IMR-90 (cell line): ENCODE data around the gene KLHDC1. TPM values are rescaled to one million over a fixed set of nuclear protein-coding genes. Genes with fewer than 3 reads are reported as not detected.

Experiments used
- ATAC-seq: fragments of 200-7000 bp; cut with Tn5 transposase; 2 replicates; pipeline ENCODE4 v1.9.1; 2020; ENCODE audit warnings: low read depth, mild to moderate bottlenecking, moderate library complexity
- BruUV-seq: library from RNA; stranded (reverse); fragments of 400-500 nt; replicated peaks from 2 replicates; lab custom pipeline; 2021; lab: Mats Ljungman, UMichigan
- CTCF ChIA-PET: fragments of 300-600 bp; formaldehyde crosslinking; extraction: SDS; loops from one replicate; lab custom pipeline; 2021; ENCODE audit warnings: antibody characterized with exemption; lab: Yijun Ruan, JAX
- POLR2A ChIA-PET: fragments of 300-600 bp; sonication (Branson Sonifier 250); formaldehyde crosslinking; loops from one replicate; lab custom pipeline; 2022; ENCODE audit warnings: antibody characterized with exemption; ENCODE audit not compliant: unreplicated experiment; lab: Charles Lee
- DNase-seq: peaks from one replicate; pipeline ENCODE4 v3.0.0; 2013
- H2AFZ ChIP-seq: replicated peaks from 2 replicates; pipeline ENCODE3; 2013; ENCODE audit warnings: low read length, mild to moderate bottlenecking; ENCODE audit not compliant: poor library complexity
- H2AK5ac ChIP-seq: 2 replicates; pipeline ENCODE4 v1.6.1; 2013; ENCODE audit warnings: low read depth, low read length, inconsistent platforms
- H2AK9ac ChIP-seq: replicated peaks from 2 replicates; pipeline ENCODE3; 2013; ENCODE audit warnings: mild to moderate bottlenecking, low read depth, low read length, moderate library complexity; ENCODE audit not compliant: poor library complexity
- H2BK120ac ChIP-seq: 2 replicates; pipeline ENCODE4 v1.6.1; 2013; ENCODE audit warnings: low read depth, low read length, inconsistent platforms
- H2BK15ac ChIP-seq: 3 replicates; pipeline ENCODE4 v1.6.1; 2013; ENCODE audit warnings: low read depth, low read length, inconsistent platforms
- H2BK20ac ChIP-seq: 2 replicates; pipeline ENCODE4 v1.6.1; 2013; ENCODE audit warnings: low read depth, mild to moderate bottlenecking, inconsistent platforms, low read length, moderate library complexity
- H2BK5ac ChIP-seq: 2 replicates; pipeline ENCODE4 v1.6.1; 2013; ENCODE audit warnings: mild to moderate bottlenecking, low read depth, low read length, inconsistent platforms; ENCODE audit not compliant: poor library complexity, severe bottlenecking
- H3K14ac ChIP-seq: replicated peaks from 2 replicates; pipeline ENCODE4 v1.6.1; 2013; ENCODE audit warnings: low read depth, low read length, inconsistent platforms
- H3K18ac ChIP-seq: 2 replicates; pipeline ENCODE4 v1.6.1; 2013; ENCODE audit warnings: low read depth, low read length, control low read depth
- H3K23ac ChIP-seq: 2 replicates; pipeline ENCODE4 v1.6.1; 2013; ENCODE audit warnings: low read depth, low read length, inconsistent platforms
- H3K27ac ChIP-seq: 2 replicates; pipeline ENCODE4 v1.5.1; 2013; ENCODE audit warnings: mild to moderate bottlenecking, control low read depth, low read length; ENCODE audit not compliant: insufficient read depth
- H3K27me3 ChIP-seq: 2 replicates; pipeline ENCODE4 v1.6.1; 2013; ENCODE audit warnings: low read length; ENCODE audit not compliant: control insufficient read depth, insufficient read depth
- H3K36me3 ChIP-seq: 2 replicates; pipeline ENCODE4 v1.6.1; 2013; ENCODE audit warnings: low read length, mixed read lengths; ENCODE audit not compliant: control insufficient read depth, insufficient read depth
- H3K4ac ChIP-seq: 2 replicates; pipeline ENCODE4 v1.6.1; 2013; ENCODE audit warnings: low read depth, low read length, inconsistent platforms
- H3K4me1 ChIP-seq: 2 replicates; pipeline ENCODE4 v1.6.1; 2013; ENCODE audit warnings: low read length, mixed read lengths; ENCODE audit not compliant: control insufficient read depth, insufficient read depth
- H3K4me2 ChIP-seq: 2 replicates; pipeline ENCODE4 v1.6.1; 2013; ENCODE audit warnings: low read depth, mild to moderate bottlenecking, control low read depth, low read length, moderate library complexity
- H3K4me3 ChIP-seq: 2 replicates; pipeline ENCODE4 v1.5.1; 2013; ENCODE audit warnings: low read depth, mild to moderate bottlenecking, control low read depth, low read length, moderate library complexity; ENCODE audit not compliant: insufficient read depth
- H3K56ac ChIP-seq: 2 replicates; pipeline ENCODE4 v1.6.1; 2013; ENCODE audit warnings: low read length, inconsistent platforms; ENCODE audit not compliant: insufficient read depth; ENCODE audit errors: extremely low read depth
- H3K79me1 ChIP-seq, 2 experiments: 2 replicates each; pipeline ENCODE4 v1.6.1; 2013; ENCODE audit warnings: low read length in 2 of 2, inconsistent platforms in 1 of 2, low read depth in 1 of 2
- H3K9ac ChIP-seq: 2 replicates; pipeline ENCODE4 v1.6.1; 2013; ENCODE audit warnings: low read depth, low read length, control low read depth
- H3K9me1 ChIP-seq: 2 replicates; pipeline ENCODE4 v1.6.1; 2013; ENCODE audit warnings: low read length, inconsistent platforms; ENCODE audit not compliant: insufficient read depth
- H3K9me3 ChIP-seq: 2 replicates; pipeline ENCODE4 v1.6.1; 2013; ENCODE audit warnings: low read length; ENCODE audit not compliant: control insufficient read depth, insufficient read depth
- H4K20me1 ChIP-seq: 2 replicates; pipeline ENCODE4 v1.6.1; 2013; ENCODE audit warnings: low read length, inconsistent platforms; ENCODE audit not compliant: insufficient read depth
- H4K5ac ChIP-seq: 2 replicates; pipeline ENCODE4 v1.6.1; 2013; ENCODE audit warnings: mild to moderate bottlenecking, low read depth, low read length, control low read depth
- H4K8ac ChIP-seq, 2 experiments: 2 replicates each; pipeline ENCODE4 v1.6.1; 2013; ENCODE audit warnings: low read depth in 2 of 2, low read length in 2 of 2, control low read depth in 1 of 2, inconsistent platforms in 1 of 2
- H4K91ac ChIP-seq: 2 replicates; pipeline ENCODE4 v1.6.1; 2013; ENCODE audit warnings: low read depth, low read length, inconsistent platforms; ENCODE audit not compliant: insufficient read depth
- CEBPB ChIP-seq: IDR thresholded peaks from 2 replicates; pipeline ENCODE4 v1.6.1; 2012; ENCODE audit warnings: low read depth, low read length, improper control_type of control experiment
- ELK1 ChIP-seq: fragments of 150-350 bp; IDR thresholded peaks from 2 replicates; pipeline ENCODE4 v1.6.1; 2016; ENCODE audit warnings: low read depth, mild to moderate bottlenecking, low read length, moderate library complexity, borderline replicate concordance
- FOS ChIP-seq: fragments of 150-350 bp; IDR thresholded peaks from 2 replicates; pipeline ENCODE4 v1.6.1; 2016; ENCODE audit warnings: low read depth, low read length
- MAFK ChIP-seq: IDR thresholded peaks from 2 replicates; pipeline ENCODE4 v1.6.1; 2012; ENCODE audit warnings: low read depth, low read length, improper control_type of control experiment
- MXI1 ChIP-seq: IDR thresholded peaks from 2 replicates; pipeline ENCODE4 v1.6.1; 2012; ENCODE audit warnings: low read depth, mild to moderate bottlenecking, low read length, moderate library complexity, borderline replicate concordance
- RAD21 ChIP-seq: IDR thresholded peaks from 2 replicates; pipeline ENCODE4 v1.6.1; 2012; ENCODE audit warnings: low read length, improper control_type of control experiment
- RCOR1 ChIP-seq: IDR thresholded peaks from 2 replicates; pipeline ENCODE4 v1.6.1; 2012; ENCODE audit warnings: mild to moderate bottlenecking, low read length, improper control_type of control experiment; ENCODE audit not compliant: insufficient replicate concordance
- RFX5 ChIP-seq: IDR thresholded peaks from 2 replicates; pipeline ENCODE4 v1.8.0; 2012; ENCODE audit warnings: low read depth, mild to moderate bottlenecking, low read length, moderate library complexity
- WGBS, 2 experiments: methylation state at CpG; one replicate each; pipeline versions ENCODE4 v1.1.5 to v1.1.7; 2013; ENCODE audit warnings: missing lambda C conversion rate in 2 of 2; ENCODE audit not compliant: insufficient read length in 1 of 2; ENCODE audit errors: extremely low coverage in 2 of 2; 5-methylcytosine and 5-hydroxymethylcytosine counted together
- dilution Hi-C: fragments of 300-500 bp; cut with HindIII; formaldehyde crosslinking; loops from one replicate; pipeline ENCODE4 v1.14.3; 2018; ENCODE audit warnings: low sequenced_read_pairs; ENCODE audit not compliant: unreplicated experiment
- in situ Hi-C: fragments of 300-500 bp; cut with MboI; formaldehyde crosslinking; loops from 3 replicates; pipeline ENCODE4 v1.14.3; 2019; ENCODE audit warnings: low sequenced_read_pairs, inconsistent platforms, mixed read lengths
- intact Hi-C: fragments of 100-400 bp; cut with micrococcal nuclease; formaldehyde crosslinking; loops from 2 replicates; pipeline ENCODE4 v1.10.0; 2022
- polyA plus RNA-seq, 3 experiments: library from polyadenylated mRNA; depleted of rRNA; stranded (reverse); fragments of >200 nt; gene quantifications; 2 replicates each; pipeline ENCODE4 v1.2.3, GENCODE V29; 2012; ENCODE audit warnings: low replicate concordance in 1 of 3
- total RNA-seq: library from RNA; depleted of rRNA; stranded (reverse); fragments of >200 nt; gene quantifications from 2 replicates; pipeline ENCODE4 v1.2.3, GENCODE V29; 2012
- TF ChIP-seq, protein P1 (sequence below): conservative IDR thresholded peaks from 2 replicates; pipeline ENCODE4 v1.5.1; 2012; ENCODE audit warnings: mild to moderate bottlenecking, low read depth, low read length, improper control_type of control experiment

The KLHDC1 gene
- total and polyA plus RNA-seq, 2 of the 4 experiments (the other 2 are of a cell fraction), result 0.51 to 0.90 TPM

DNA sequence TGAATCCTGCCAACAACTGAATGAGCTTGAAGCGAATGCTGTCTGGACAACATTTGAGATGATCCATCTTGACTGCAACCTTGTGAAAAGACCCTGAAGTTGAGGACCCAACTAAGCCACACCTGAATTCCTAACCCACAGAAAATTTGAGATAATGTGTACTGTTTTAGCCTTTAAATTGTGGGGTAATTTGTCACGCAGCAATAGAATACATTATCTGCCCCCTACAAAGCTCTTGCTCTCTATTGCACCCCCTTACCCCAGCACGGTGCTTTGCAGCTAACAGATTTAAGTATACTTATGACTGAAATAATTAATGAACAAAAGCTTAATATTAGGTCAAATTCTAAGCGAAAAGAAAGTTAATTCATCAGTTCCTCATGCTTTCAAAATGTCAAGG, 6.5 kb upstream of the KLHDC1 start:
- Histone ChIP-seq H2BK15ac (no peak overlapping the region), H4K5ac (no peak overlapping the region), H3K4me1 (peaks cover 3% of the 10 kb centered on the region), H4K91ac (no peak overlapping the region), H2AK5ac (no peak overlapping the region), H3K27me3 (no peaks in the 10 kb centered on the region), H3K4me3 (no peak overlapping the region), H2AK9ac (no peak overlapping the region), H3K4me2 (no peak overlapping the region), H2BK20ac (no peak overlapping the region), H3K9ac (no peak overlapping the region), H3K18ac (no peak overlapping the region), H3K36me3 (no peaks in the 10 kb centered on the region), H3K27ac (no peak overlapping the region), H2BK120ac (no peak overlapping the region), H3K23ac (no peak overlapping the region), H4K8ac (no peak overlapping the region), H3K9me1 (peaks cover 5% of the 10 kb centered on the region; the same call in 1 of the 2 replicates), H3K9me3 (no peaks in the 10 kb centered on the region), H3K79me1 (peaks cover 13 to 24% of the 10 kb centered on the region in 2 experiments), H3K4ac (no peak overlapping the region), H4K20me1 (no peaks in the 10 kb centered on the region), H2BK5ac (no peak overlapping the region), H3K56ac (no peak overlapping the region), H2AFZ (no peak overlapping the region), H3K14ac (no peak overlapping the region)
- POLR2A ChIA-PET, result interaction anchor here (0.6 kb wide), 1 partner anchor 15 kb away, joined by 14 read pairs; no protein-coding TSS in a partner anchor
- no TSS peak for BruUV-seq
- intact Hi-C loops (no loop called here), dilution Hi-C loops (no loop called here), in situ Hi-C loops (no loop called here)
- DNase-seq (no peak), ATAC-seq (no peak)
- WGBS, 2 experiments, result no CpG with 5 or more reads among the region's 4 CpGs
- TF ChIP-seq MAFK (no peak), FOS (no peak), MXI1 (no peak), RAD21 (no peak), RCOR1 (no peak), CEBPB (no peak), ELK1 (no peak), RFX5 (no peak)
- TF ChIP-seq, protein P1, sequence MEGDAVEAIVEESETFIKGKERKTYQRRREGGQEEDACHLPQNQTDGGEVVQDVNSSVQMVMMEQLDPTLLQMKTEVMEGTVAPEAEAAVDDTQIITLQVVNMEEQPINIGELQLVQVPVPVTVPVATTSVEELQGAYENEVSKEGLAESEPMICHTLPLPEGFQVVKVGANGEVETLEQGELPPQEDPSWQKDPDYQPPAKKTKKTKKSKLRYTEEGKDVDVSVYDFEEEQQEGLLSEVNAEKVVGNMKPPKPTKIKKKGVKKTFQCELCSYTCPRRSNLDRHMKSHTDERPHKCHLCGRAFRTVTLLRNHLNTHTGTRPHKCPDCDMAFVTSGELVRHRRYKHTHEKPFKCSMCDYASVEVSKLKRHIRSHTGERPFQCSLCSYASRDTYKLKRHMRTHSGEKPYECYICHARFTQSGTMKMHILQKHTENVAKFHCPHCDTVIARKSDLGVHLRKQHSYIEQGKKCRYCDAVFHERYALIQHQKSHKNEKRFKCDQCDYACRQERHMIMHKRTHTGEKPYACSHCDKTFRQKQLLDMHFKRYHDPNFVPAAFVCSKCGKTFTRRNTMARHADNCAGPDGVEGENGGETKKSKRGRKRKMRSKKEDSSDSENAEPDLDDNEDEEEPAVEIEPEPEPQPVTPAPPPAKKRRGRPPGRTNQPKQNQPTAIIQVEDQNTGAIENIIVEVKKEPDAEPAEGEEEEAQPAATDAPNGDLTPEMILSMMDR, result no peak
- CTCF ChIA-PET, result no interaction called here
